Measurements from ENCODE around the gene RCAN3.
"Not testable (repeated sequence)": the region's sequence is repeated elsewhere in the genome, so short reads cannot be mapped to it uniquely, and the experiment has no call there.

DNA sequence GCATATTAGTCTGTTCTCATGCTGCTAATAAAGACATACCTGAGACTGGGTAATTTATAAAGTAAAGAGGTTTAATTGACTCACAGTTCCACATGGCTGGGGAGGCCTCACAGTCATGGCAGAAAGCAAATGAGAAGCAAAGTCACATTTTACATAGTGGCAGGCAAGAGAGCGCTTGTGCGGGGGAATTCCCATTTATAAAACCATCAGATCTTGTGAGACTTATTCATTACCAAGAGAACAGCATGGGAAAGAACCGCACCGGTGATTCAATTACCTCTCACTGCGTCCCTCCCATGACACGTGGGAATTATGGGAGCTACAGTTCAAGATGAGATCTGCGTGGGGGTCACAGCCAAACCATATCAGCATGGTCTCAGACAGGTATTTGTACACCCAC is 14.5 kb upstream of the RCAN3 start:
- TF ChIP-seq, protein P1, sequence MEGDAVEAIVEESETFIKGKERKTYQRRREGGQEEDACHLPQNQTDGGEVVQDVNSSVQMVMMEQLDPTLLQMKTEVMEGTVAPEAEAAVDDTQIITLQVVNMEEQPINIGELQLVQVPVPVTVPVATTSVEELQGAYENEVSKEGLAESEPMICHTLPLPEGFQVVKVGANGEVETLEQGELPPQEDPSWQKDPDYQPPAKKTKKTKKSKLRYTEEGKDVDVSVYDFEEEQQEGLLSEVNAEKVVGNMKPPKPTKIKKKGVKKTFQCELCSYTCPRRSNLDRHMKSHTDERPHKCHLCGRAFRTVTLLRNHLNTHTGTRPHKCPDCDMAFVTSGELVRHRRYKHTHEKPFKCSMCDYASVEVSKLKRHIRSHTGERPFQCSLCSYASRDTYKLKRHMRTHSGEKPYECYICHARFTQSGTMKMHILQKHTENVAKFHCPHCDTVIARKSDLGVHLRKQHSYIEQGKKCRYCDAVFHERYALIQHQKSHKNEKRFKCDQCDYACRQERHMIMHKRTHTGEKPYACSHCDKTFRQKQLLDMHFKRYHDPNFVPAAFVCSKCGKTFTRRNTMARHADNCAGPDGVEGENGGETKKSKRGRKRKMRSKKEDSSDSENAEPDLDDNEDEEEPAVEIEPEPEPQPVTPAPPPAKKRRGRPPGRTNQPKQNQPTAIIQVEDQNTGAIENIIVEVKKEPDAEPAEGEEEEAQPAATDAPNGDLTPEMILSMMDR (IDR thresholded peaks at IDR 0.05; ENCODE audit: borderline replicate concordance, extremely low read depth, low read length, poor library complexity, severe bottlenecking) = not testable (repeated sequence)
- TF ChIP-seq EZH2 (IDR thresholded peaks at IDR 0.05; ENCODE audit: borderline replicate concordance, low read depth, low read length, severe bottlenecking) = not testable (repeated sequence)

Measured in DND-41 (cell line).